ENCODE measurements around the gene ARID1A.

DNA sequence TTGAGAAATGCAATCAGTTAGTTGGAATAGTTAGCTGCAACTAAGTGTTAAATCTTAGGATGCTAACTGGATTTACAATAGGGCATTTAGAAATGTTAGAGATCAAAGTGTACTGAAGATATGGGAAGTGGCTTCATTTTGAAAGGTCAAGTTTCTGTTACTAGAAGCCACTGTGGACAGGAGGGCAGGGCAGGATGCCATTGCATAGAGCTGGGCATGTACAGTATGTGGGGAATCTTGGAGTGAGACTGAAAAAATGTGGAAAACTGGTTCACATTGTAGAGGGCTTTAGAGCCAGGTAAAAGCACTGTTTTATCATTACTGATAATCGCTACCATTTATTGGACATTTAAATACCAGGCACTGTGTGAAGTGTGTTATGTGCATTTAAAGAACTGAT lies 31.0 kb downstream of the ARID1A start:
- no peak for TF ChIP-seq EP300 (IDR thresholded peaks at IDR 0.05)
- TF ChIP-seq POLR2A (IDR thresholded peaks at IDR 0.05) = no peak
- TF ChIP-seq, protein P1, sequence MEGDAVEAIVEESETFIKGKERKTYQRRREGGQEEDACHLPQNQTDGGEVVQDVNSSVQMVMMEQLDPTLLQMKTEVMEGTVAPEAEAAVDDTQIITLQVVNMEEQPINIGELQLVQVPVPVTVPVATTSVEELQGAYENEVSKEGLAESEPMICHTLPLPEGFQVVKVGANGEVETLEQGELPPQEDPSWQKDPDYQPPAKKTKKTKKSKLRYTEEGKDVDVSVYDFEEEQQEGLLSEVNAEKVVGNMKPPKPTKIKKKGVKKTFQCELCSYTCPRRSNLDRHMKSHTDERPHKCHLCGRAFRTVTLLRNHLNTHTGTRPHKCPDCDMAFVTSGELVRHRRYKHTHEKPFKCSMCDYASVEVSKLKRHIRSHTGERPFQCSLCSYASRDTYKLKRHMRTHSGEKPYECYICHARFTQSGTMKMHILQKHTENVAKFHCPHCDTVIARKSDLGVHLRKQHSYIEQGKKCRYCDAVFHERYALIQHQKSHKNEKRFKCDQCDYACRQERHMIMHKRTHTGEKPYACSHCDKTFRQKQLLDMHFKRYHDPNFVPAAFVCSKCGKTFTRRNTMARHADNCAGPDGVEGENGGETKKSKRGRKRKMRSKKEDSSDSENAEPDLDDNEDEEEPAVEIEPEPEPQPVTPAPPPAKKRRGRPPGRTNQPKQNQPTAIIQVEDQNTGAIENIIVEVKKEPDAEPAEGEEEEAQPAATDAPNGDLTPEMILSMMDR (IDR thresholded peaks at IDR 0.05) = no peak
- TF ChIP-seq POLR2AphosphoS5 (IDR thresholded peaks at IDR 0.05) = no peak

Data from sigmoid colon (tissue), 4 donors.